Measurements from ENCODE around the gene NCAPD3.

- TF ChIP-seq, protein P1, sequence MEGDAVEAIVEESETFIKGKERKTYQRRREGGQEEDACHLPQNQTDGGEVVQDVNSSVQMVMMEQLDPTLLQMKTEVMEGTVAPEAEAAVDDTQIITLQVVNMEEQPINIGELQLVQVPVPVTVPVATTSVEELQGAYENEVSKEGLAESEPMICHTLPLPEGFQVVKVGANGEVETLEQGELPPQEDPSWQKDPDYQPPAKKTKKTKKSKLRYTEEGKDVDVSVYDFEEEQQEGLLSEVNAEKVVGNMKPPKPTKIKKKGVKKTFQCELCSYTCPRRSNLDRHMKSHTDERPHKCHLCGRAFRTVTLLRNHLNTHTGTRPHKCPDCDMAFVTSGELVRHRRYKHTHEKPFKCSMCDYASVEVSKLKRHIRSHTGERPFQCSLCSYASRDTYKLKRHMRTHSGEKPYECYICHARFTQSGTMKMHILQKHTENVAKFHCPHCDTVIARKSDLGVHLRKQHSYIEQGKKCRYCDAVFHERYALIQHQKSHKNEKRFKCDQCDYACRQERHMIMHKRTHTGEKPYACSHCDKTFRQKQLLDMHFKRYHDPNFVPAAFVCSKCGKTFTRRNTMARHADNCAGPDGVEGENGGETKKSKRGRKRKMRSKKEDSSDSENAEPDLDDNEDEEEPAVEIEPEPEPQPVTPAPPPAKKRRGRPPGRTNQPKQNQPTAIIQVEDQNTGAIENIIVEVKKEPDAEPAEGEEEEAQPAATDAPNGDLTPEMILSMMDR (conservative IDR thresholded peaks at IDR 0.05; ENCODE audit: low read depth, low read length), result no peak
- no peak for TF ChIP-seq EZH2phosphoT487 (IDR thresholded peaks at IDR 0.05; ENCODE audit: borderline replicate concordance, low read length)
Observed at GRCh38 chr11:134178032-134178674, 45.6 kb downstream of the NCAPD3 start.

All from PC-3 (cell line).